ENCODE results near the gene ASB3.

ASB3 gene

DNA sequence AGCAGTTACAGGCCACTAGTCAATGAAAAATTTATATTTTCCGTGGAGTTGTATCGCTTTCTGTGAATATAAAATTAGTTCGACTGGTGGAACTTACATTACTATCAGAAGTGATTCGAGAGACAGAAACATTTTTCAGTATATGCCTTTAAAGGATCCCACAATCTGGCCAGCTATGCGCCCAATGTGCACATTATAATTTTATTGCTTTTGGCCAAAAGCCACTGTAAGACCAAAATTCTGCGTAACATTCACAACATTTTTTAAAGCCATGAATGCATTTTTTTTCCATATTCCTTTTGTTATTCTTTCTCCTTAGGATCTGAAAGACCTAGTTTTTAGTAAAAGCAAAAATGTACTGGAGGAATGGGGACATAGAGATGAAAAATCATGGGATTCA lies 150.2 kb downstream of the ASB3 start:
- no peak for DNase-seq

DNA sequence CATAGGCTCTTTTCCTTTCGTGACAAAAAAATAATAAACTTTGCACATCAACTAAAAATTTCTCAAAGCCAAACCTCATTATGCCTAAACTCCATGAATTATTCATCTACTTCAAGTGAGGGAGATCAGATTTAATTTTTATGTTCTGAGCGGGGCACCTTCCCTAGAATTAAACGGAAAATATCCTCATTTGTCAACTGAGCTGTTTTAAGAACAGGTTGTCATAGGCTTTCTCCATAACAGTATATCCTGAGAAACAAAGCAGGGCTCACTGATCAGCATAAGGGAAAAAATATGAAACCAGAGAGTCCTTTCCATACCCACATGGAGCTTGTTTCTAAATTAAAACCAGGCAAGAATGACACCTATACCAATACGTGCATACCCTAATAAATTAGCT lies 150.6 kb downstream of the ASB3 start:
- no peak for DNase-seq

GRCh38 chr2:53635694-53636093 lies 151.1 kb downstream of the ASB3 start:
- no peak for DNase-seq

- DNase-seq = no peak
Observed at GRCh38 chr2:53633441-53633840, 153.3 kb downstream of the ASB3 start.

- no peak for DNase-seq
Observed at GRCh38 chr2:53632714-53633113, 154.0 kb downstream of the ASB3 start.

DNA sequence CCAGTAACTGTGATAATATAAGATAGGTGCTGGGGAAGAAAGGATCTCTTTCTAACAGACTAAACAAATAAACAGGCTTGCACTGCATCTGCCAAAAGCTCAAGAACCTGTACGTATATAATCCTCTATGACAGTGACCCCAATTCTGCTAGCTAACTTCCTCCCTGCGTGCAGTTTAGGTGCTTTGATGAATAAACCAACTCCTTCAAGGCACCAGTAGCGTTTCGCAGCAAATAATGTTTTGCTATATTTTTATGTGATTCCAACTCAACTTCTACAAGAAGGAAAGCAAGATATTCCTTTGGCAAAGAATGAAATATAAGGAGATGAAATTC lies 154.7 kb downstream of the ASB3 start:
- DNase-seq = no peak

DNA sequence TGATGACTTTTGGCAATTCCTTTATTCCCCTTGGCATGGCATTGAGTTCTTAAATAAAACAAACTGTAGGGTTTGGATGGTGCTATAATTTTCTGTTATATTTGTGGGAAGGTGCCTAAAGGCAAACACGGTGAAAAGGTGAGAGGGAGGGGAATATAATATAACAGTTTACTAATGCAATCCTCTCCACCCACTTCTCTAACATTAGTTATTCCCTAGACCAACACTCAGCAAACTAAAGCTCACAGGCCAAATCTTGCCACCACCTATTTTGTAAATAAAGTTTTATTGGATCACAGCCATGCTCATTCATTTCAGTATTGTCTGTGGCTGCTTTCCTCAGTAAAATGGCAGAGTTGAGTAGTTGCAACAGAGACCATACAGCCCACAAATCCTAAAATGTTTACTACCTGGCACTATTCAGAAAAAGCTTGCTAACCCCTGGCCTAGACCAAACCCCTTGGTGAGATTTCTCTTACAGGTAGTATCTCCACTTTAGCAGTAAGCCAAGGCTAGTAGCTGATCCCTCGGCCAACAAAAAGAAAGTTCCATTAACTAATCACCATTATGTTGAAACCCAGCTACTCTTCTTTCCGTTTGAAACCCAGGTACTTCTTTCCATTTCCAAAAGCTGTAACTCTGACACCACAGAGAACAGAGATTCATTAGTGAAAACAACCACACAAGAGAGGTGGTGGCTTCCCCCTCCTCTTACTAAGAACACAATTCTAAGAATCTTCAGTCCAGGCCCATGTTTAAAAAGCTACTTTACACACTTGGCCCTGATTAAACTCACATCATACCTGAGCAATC lies 155.2 kb downstream of the ASB3 start:
- DNase-seq = no peak

DNA sequence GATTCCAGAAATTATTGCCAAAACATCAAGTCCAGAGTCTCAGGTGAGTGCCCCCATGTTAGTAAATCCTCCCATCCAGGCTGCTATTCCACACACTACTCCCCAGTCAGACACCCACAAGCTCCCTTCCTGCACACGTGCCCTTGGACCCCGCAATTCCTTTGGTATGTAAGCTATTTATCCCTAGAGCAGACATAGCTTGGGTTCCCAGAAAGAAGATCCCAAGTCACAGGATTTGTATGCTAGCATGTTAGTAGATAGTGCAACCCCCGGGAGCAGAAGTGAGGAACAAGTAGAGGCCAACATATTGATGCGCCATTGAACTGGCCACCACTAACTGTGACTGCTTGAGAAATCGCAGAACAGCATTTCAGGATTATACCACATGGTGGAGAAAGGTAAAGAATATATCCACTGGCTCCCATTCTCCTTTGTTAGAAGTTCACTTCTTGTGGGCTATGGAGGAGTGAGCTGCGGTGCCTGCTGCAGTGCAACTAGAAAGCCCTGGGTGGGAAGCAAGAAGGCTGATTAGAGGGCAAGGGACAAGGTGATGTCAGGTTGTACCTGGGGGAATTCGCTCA lies 156.6 kb downstream of the ASB3 start:
- DNase-seq = no peak

DNA sequence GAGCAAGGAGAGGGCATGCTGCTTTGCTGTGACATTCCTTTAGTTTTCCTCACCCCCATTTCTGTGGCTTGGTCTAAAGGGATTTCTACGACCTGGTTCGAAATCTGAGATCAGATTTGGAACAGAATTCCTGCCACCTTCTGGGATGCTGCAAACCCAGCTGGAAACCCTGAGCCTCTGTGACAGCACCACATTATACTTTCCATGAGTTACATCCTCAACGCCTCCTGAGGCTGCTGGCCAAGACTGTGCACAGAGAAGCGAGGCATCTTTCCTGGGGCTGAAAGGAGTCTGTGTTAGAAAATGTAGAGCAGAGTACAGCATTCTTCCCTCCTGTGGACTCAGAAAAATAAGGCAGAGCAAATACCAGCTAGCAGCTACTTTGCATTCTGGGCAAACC lies 157.3 kb downstream of the ASB3 start:
- DNase-seq = no peak

DNA sequence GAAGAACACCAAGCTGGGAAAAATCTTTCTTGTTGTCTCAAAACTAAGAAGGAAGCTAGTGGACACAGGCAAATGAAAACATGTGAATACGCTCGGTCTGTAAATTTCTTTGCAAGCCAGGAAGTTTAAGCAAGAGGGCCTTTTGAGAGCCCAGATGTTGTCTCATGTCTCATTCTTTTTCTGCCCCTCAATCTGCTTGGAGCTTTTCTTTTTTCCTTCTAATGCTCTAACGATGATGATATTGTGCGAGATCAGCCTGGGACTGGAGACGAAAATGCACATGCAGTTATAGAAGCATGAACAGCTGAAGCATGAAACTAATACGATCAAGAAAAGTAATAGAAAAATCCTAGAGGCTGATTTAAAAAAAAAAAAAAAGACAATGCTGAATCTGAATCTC lies 157.8 kb downstream of the ASB3 start:
- DNase-seq = no peak

DNA sequence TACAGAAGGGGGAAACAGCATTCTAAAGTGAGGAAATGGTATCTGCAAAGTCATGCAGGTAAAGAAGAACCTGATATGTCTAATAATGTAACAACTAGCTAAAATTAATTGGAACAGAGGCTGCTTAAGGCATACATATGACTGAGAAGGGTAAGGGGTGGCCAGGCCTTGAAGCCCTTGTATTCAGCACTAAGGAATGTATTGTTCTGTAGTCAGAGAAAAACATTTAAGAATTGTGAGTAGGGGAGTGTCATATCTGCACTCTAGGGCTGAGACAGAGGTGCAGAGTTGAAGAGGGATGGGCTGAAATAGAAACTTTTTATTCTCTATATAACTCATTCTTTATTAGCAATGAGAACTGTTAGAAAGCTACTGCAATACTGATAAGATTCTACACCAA lies 164.6 kb downstream of the ASB3 start:
- no peak for DNase-seq

DNA sequence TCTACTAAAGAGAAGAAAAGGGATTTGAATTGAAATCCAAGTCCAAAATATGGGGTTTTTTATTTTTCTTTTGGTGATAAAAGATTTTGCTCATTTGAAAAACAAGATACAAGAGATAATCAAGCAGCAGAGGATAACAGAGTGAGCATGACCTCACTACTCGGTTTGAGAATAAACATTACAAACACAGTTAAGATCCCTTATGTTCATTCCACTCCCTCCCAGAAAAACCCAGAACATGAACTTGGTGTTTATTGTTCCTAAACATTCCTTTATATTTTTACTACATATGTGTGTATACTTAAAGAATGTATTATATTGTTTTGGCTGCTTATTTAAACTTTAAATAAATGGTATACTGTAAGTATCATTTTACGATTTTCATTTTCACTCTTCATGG lies 165.8 kb downstream of the ASB3 start:
- DNase-seq = no peak
